Activated CD4-positive, CD25-positive, alpha-beta regulatory T cell treated with anti-CD3 and anti-CD28 coated beads, Interleukin-2, amount 50 U/mL, for 24 hours (primary cell): ENCODE measurements around the gene SGSH.

Source experiments
- ATAC-seq, 2 donors: fragments of 150-1000 bp; cut with Tn5 transposase; one replicate each; pipeline ENCODE4 v1.10.0; 2021; ENCODE audit warnings: mild to moderate bottlenecking in 1 of 2, moderate library complexity in 1 of 2

Gene SGSH

GRCh38 chr17:80225230-80225629 is 5.1 kb upstream of the SGSH start:
- no peak for ATAC-seq

GRCh38 chr17:80224683-80225082 is 4.5 kb upstream of the SGSH start:
- no peak for ATAC-seq

- ATAC-seq: no peak
Observed at GRCh38 chr17:80223838-80224497, 3.8 kb upstream of the SGSH start.

- ATAC-seq: no peak
Observed at GRCh38 chr17:80223142-80223815, 3.1 kb upstream of the SGSH start.

- no peak for ATAC-seq
Observed at GRCh38 chr17:80222376-80223141, 2.4 kb upstream of the SGSH start.

- no peak for ATAC-seq
Observed at GRCh38 chr17:80221351-80222105, 1.4 kb upstream of the SGSH start.

- ATAC-seq: no peak
Observed at GRCh38 chr17:80220736-80221215, 643 bp upstream of the SGSH start.

- peak; percentile 10 to 11 for ATAC-seq
Observed at GRCh38 chr17:80219763-80220053, 425 bp downstream of the SGSH start.

- peak; percentile 93 to 95 for ATAC-seq
Observed at GRCh38 chr17:80219013-80219762, 945 bp downstream of the SGSH start.

GRCh38 chr17:80218391-80218790 is 1.7 kb downstream of the SGSH start:
- no peak for ATAC-seq

- no peak for ATAC-seq
Observed at GRCh38 chr17:80217703-80218362, 2.3 kb downstream of the SGSH start.

GRCh38 chr17:80216473-80217456 is 3.4 kb downstream of the SGSH start:
- ATAC-seq: no peak

- no peak for ATAC-seq
Observed at GRCh38 chr17:80214878-80215210, 5.3 kb downstream of the SGSH start.

- ATAC-seq: no peak
Observed at GRCh38 chr17:80214012-80214877, 5.9 kb downstream of the SGSH start.

- ATAC-seq: no peak
Observed at GRCh38 chr17:80213643-80213975, 6.5 kb downstream of the SGSH start.

GRCh38 chr17:80212962-80213642 is 7.0 kb downstream of the SGSH start:
- no peak for ATAC-seq

- ATAC-seq: no peak
Observed at GRCh38 chr17:80212511-80212910, 7.6 kb downstream of the SGSH start.

- ATAC-seq: no peak
Observed at GRCh38 chr17:80212109-80212508, 8.0 kb downstream of the SGSH start.
